ENCODE results near the gene FLRT2.

DNA sequence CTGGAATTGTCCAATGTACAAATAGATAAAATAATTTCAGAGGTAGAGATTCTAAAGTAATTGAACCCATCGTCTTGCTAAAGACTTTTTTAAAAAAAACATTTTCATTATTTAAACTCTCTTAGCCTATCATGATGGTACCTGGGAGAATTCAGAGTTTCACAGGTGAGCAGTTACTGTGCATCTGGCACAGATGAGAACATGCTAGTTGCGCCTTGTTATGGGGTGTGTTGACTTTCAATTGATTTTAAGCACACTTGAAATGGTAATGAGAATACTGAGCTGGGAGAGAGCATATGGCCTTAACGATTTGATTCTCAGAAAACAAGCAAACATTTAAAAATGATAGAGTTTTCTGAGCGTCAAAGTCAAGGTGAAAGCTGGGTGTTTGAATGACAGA, 66.6 kb downstream of the FLRT2 start:
- TF ChIP-seq EZH2 (IDR thresholded peaks at IDR 0.05; ENCODE audit: insufficient read depth, poor library complexity, severe bottlenecking): no peak
- TF ChIP-seq EZH2phosphoT487 (IDR thresholded peaks at IDR 0.05; ENCODE audit: insufficient read depth, low read depth): no peak
